Heart right ventricle (tissue), 16 donors: ENCODE data around the gene LZTS3. TPM values are rescaled to one million over a fixed set of nuclear protein-coding genes. Genes with fewer than 3 reads are reported as not detected.

Experiments
- ATAC-seq, 8 donors: fragments of 200-7000 bp; cut with Tn5 transposase; one replicate each; pipeline ENCODE4 v1.9.1; 2020; ENCODE audit warnings: mild to moderate bottlenecking in 8 of 8, moderate library complexity in 8 of 8, moderate number of reproducible peaks in 1 of 8
- DNase-seq, 2 donors: peaks; one replicate each; pipeline ENCODE4 v3.0.0-alpha.2; 2020
- H3K27ac ChIP-seq, 10 donors: fragments of 200-600 bp; sonication (generic) in 2 of 10; one replicate each; pipeline versions ENCODE4 v1.5.0 to v1.8.0; 2020 to 2022; ENCODE audit warnings: mild to moderate bottlenecking in 3 of 10
- H3K27me3 ChIP-seq, 7 donors: fragments of 200-600 bp; one replicate each; pipeline ENCODE4 v1.8.0; 2021 to 2022; ENCODE audit warnings: mild to moderate bottlenecking in 2 of 7
- H3K36me3 ChIP-seq, 9 donors: fragments of 200-600 bp; sonication (generic) in 1 of 9; one replicate each; pipeline versions ENCODE4 v1.5.0 to v1.8.0; 2020 to 2022; ENCODE audit warnings: mild to moderate bottlenecking in 2 of 9
- H3K4me1 ChIP-seq, 9 donors: fragments of 200-600 bp; sonication (generic) in 1 of 9; one replicate each; pipeline versions ENCODE4 v1.5.0 to v1.8.0; 2020 to 2022; ENCODE audit warnings: mild to moderate bottlenecking in 4 of 9
- H3K4me3 ChIP-seq, 10 donors: fragments of 200-600 bp; sonication (generic) in 2 of 10; one replicate each; pipeline versions ENCODE4 v1.5.0 to v1.8.0; 2020 to 2022; ENCODE audit warnings: mild to moderate bottlenecking in 7 of 10, moderate library complexity in 2 of 10
- H3K9me3 ChIP-seq, 11 donors: fragments of 200-600 bp in 10 of 11; sonication (generic) in 2 of 11; one replicate each; pipeline versions ENCODE4 v1.5.0 to v1.8.0; 2013 to 2022; ENCODE audit warnings: mild to moderate bottlenecking in 2 of 11, control low read depth in 1 of 11, moderate library complexity in 1 of 11
- CTCF ChIP-seq, 9 donors: fragments of 200-600 bp; sonication (generic) in 2 of 9; IDR thresholded peaks; one replicate each; pipeline versions ENCODE4 v1.5.0 to v1.8.0; 2021 to 2022; ENCODE audit warnings: antibody characterized with exemption in 9 of 9, mild to moderate bottlenecking in 5 of 9, moderate library complexity in 1 of 9
- WGBS, 2 donors: extraction: QIAGEN DNeasy Blood & Tissue Kit; methylation state at CpG; one replicate each; pipeline ENCODE4 v1.1.7; 2013; ENCODE audit warnings: inconsistent platforms in 1 of 2; 5-methylcytosine and 5-hydroxymethylcytosine counted together
- intact Hi-C, 10 donors: fragments of 100-400 bp; cut with DNase I; formaldehyde crosslinking; loops; one replicate each; pipeline versions ENCODE4 v1.11.1 to v1.14.2; 2022
- polyA plus RNA-seq, 2 donors: library from polyadenylated mRNA; stranded (reverse); fragments of 200-250 nt; gene quantifications; one replicate each; pipeline ENCODE4 v1.2.3, GENCODE V29; 2013
- total RNA-seq, 10 donors: library from RNA; stranded (reverse); fragmentation: NEBNext Ultra II Directional in 3 of 10; extraction: Animal tissue kit (Norgen Biotek cat#: 25700) in 3 of 10; gene quantifications; one replicate each; pipeline versions ENCODE4 v1.2.1 to v1.2.4, GENCODE V29; 2021 to 2023
- donor health status: Arrhythmogenic right ventricular cardiomyopathy.
- donor health status: ischemic (EF 13 %, LVEDD 7.1; RV severe dilation, severe dysfunction).
- donor health status: healthy with polysubstance abuse.
- donor health status: DM: no; HTN: yes; CAD: no.
- donor health status: DM: no; HTN: no; CAD: no.
- donor health status: ischemic (EF 25% LVEDD 6.9; RV normal size, moderate dysfunction).
- donor health status: ischemic (EF 25% LVEDD 5.7; RV mildly dilated, moderate dysfunction).
- donor health status: healthy.
- donor health status: DM: yes; HTN: yes; CAD: no.
- donor health status: Ischemic cardiomyopathy.
- donor health status: ischemic (EF 35%, LVEDD 5.7; RV mildly dilated, moderate dysfunction).
- donor health status: nonischemic (EF 11% LVEDD 7.7; RV severe dilation, severe dysfunction).
- donor health status: DM: yes; HTN: yes; CAD: no.
- donor health status: PGD.
- donor health status: ischemic (EF 29% LVEDD 5.4; RV normal size, mild dysfunction).
- donor health status: nonischemic (EF 23%, LVEDD 6.1; RV moderate dilation, normal function).

Gene LZTS3
- total and polyA plus RNA-seq, 12 donors: 7.1 to 27.0 (median 9.5) TPM

GRCh38 chr20:3168829-3169590, 4.3 kb downstream of the LZTS3 start:
- peaks cover 6 to 29% (median 23%) of the 10 kb centered on the region in 9 donors for H3K4me1 ChIP-seq
- TF ChIP-seq CTCF (IDR thresholded peaks at IDR 0.05): no peak
- no peak overlapping the region for H3K27ac ChIP-seq
- peaks cover 0 to 48% (median 0%) of the 10 kb centered on the region in 7 donors for H3K27me3 ChIP-seq
- H3K4me3 ChIP-seq: no peak overlapping the region
- 82 to 88% methylated on average over 7 of the region's 7 CpGs for WGBS, 2 donors
- H3K9me3 ChIP-seq: no peaks in the 10 kb centered on the region
- H3K36me3 ChIP-seq: no peaks in the 10 kb centered on the region
- DNase-seq (no peak), ATAC-seq (no peak)
- intact Hi-C loops: no loop called here

- WGBS, 2 donors: 40 to 47% methylated on average over 35 to 39 of the region's 39 CpGs
- Histone ChIP-seq H3K36me3 (no peaks in the 10 kb centered on the region), H3K27ac (peak overlapping the region in 1 of 10 donors; percentile 39), H3K27me3 (peaks cover 0 to 43% (median 0%) of the 10 kb centered on the region in 7 donors), H3K9me3 (no peaks in the 10 kb centered on the region), H3K4me1 (peaks cover 6 to 27% (median 19%) of the 10 kb centered on the region in 9 donors), H3K4me3 (peak overlapping the region in 9 of 10 donors; percentile 14 to 45 (median 25))
- DNase-seq: peak in 1 of 2 donors; percentile 52
- peak in 2 of 9 donors; percentile 18 to 23 for TF ChIP-seq CTCF (IDR thresholded peaks at IDR 0.05)
- intact Hi-C loops: no loop called here
- peak in 4 of 8 donors; percentile 28 to 38 (median 32) for ATAC-seq
Observed at GRCh38 chr20:3168079-3168828, 5.1 kb downstream of the LZTS3 start.

GRCh38 chr20:3167738-3168078, 5.6 kb downstream of the LZTS3 start:
- intact Hi-C loops: no loop called here
- no peak for TF ChIP-seq CTCF (IDR thresholded peaks at IDR 0.05)
- Histone ChIP-seq H3K4me3 (peak overlapping the region in 9 of 10 donors; percentile 14 to 45 (median 25)), H3K36me3 (no peaks in the 10 kb centered on the region), H3K27me3 (peaks cover 0 to 37% (median 0%) of the 10 kb centered on the region in 7 donors), H3K27ac (peak overlapping the region in 1 of 10 donors; percentile 39), H3K9me3 (no peaks in the 10 kb centered on the region), H3K4me1 (peaks cover 3 to 23% (median 15%) of the 10 kb centered on the region in 9 donors)
- WGBS, 2 donors: 48 to 60% methylated on average over 25 of the region's 25 CpGs
- DNase-seq (no peak), ATAC-seq (no peak)

- no peak for ATAC-seq
- H3K4me1 ChIP-seq: peaks cover 0 to 17% (median 10%) of the 10 kb centered on the region in 9 donors
- intact Hi-C loops: no loop called here
- H3K36me3 ChIP-seq: no peaks in the 10 kb centered on the region
- no peak overlapping the region for H3K4me3 ChIP-seq
- H3K27me3 ChIP-seq: peaks cover 0 to 30% (median 0%) of the 10 kb centered on the region in 7 donors
- no peak for TF ChIP-seq CTCF (IDR thresholded peaks at IDR 0.05)
- H3K9me3 ChIP-seq: no peaks in the 10 kb centered on the region
- WGBS, 2 donors: 99% methylated on average over 16 of the region's 16 CpGs
- no peak overlapping the region for H3K27ac ChIP-seq
- no peak for DNase-seq
Observed at GRCh38 chr20:3166913-3167342, 6.4 kb downstream of the LZTS3 start.
